Measurements from ENCODE around the gene CRYBA4.

The CRYBA4 gene

DNA sequence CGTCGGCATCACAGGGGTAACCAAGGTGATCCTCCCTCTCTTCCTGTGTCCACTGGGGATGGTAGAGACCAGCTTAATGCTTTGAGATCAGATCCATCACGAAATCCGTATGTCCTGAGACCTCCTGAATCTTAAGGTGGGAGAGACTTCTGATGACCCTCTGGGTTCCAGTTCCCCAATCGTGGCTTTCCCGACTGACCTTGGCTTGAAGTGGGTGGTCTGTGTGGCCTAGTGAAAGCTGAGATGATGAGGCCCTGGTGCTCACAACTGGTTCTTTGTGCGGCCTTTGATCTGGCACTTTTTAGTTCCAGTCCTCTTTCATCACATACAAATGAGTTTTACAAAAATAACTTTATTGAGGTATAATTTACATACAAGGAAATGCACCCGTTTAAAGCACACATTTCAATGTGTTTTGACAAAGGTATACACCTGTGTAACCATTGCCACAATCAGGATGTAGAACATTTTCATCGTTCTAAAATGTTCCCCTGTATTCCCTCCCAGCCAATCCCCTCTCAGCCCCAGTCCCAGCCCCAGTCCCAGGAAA, 41.7 kb downstream of the CRYBA4 start:
- no peak for DNase-seq

- no peak for DNase-seq
Observed at GRCh38 chr22:26665813-26666231, 44.1 kb downstream of the CRYBA4 start.

DNA sequence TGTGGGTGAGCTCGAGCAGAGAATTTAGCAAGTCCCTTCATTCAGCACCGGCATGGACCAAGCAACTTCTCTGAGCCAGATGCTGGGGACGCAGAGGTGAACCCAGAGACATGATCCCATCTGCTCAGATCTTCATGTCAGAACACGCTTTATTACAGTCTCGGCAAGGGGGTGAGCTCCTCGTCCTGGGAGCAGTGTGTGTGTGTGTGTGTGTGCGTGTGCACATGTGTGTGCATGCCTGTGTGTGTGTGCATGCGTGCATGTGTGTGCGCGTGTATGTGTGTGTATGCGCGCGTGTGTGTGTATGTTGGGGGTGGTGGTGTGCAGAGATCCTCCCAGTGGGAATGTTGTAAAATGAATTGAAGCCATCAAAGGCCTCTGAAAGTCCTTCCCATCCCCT, 45.4 kb downstream of the CRYBA4 start:
- no peak for DNase-seq

DNA sequence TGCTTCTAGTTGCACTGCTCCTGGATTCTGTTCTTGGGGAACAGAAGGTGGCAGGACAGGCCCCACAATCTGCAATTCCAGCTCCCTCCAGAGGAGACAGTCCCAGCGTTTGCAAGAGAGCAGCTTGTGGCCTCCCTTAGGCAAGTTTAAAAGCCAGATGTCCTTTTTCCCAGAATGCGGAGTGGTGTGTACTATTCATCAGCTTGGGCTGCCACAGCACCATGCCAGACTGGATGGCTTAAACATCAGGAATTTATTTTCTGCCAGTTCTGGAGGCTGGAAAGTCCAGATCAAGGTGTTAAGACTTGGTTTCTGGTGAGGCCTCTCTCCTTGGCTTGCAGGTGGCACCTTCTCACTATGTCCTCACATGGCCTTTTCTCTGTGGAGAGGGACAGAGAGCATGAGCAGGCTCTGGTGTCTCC, 47.3 kb downstream of the CRYBA4 start:
- no peak for DNase-seq

- DNase-seq, result no peak
Observed at GRCh38 chr22:26670459-26670858, 48.7 kb downstream of the CRYBA4 start.

DNA sequence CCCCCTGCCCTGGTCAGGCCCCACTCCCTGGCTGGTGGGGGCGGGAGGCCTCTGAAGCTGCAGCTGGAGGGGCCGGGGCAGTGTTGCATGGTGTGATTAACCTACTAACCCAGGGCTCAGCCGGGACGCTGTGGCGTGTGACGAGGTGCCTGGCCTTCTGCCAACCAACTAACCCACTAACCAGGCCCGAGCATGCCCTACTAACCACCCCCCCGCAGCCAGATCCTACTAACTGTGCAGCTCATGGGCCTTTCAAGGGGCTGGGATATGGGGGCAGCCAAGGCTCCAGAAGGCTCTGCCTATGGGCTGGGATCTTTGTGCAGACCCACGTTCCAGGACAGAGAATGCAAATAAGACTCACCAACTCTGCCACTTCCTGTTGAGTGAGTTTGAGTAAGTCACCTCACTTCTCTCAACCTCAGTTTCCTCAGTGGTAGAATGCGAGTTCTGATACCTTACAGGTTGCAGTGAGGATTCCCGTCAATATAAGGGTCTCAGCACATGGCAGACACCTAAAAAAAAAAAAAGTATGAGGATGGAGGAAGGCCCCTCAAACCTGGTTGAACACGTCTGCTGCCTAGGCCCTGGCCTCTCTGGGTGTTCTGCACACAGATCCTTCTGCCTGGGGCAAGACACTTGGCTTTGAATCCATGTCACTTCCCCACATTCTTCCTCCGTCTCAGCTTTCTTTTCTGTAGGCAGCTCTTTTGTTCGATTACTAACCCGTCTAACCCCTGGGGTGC, 49.7 kb downstream of the CRYBA4 start:
- no peak for DNase-seq

DNA sequence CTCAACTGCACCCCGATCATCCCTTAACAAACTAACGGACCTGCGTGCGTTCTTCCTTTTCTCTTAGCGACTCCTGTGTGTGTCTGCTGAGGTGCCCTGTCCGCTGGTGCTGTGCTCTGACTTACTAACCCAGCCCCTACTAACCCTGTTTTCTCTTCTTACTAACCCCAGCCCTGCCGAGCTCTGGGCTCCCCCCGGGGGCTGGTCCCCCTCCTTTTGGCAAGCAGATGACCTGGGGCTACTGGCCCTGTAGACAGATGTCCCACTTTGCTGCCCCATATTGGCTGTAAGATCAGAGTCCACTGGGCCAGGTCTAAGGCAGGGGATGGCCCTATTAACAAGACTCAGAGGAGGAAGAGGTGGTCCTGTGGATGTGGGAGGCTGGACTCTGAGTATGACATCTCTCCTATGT, 50.3 kb downstream of the CRYBA4 start:
- no peak for DNase-seq

DNA sequence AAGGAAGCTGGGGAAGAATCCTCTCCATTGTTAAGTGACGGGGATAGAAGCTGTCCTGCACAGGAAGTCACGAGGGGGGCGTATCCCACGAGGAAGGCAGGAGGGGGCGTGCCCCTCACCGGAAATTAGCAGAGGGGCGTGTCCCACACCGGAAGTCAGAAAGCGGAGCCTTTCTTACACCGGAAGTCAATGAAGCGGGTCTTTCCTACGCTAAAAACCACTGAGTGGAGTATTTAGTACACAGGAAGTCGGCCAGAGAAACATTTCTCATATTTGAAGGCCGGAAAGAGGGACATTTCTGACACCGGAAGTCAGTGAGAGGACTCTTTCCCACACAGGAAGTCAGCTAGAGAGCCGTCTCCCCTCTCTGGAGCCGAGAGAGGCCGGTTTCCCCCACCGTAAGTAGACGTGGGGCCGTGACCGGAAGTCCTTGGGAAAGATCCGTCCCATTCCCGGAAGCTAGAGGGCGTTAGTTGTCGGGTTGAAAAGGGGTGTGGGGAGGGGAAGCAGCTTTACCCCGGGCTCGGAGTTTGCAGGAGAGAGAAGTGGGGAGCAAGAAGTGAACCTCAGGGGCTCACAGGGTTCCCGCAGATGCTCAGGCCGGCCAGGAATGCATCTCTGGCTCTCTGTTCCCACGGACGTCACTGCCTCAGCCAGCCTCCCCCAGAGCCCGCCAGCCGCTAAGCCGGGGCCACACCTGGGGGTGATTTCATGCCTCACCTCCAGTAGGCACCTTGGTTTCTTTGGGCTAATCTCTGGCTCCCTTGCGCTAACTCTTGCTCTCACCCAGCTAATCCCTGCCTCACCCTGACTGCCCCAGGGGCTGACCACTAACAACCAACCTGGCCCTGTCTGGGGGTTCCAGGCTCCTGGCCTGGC, 51.1 kb downstream of the CRYBA4 start:
- DNase-seq, result peak; percentile 97

GRCh38 chr22:26673486-26673885, 51.7 kb downstream of the CRYBA4 start:
- DNase-seq, result no peak

- no peak for DNase-seq
Observed at GRCh38 chr22:26674211-26675190, 52.7 kb downstream of the CRYBA4 start.

GRCh38 chr22:26675687-26676268, 54.0 kb downstream of the CRYBA4 start:
- no peak for DNase-seq

- no peak for DNase-seq
Observed at GRCh38 chr22:26677217-26677616, 55.5 kb downstream of the CRYBA4 start.

- no peak for DNase-seq
Observed at GRCh38 chr22:26679003-26679629, 57.4 kb downstream of the CRYBA4 start.

Data from NCI-H2029 (cell line).